Esophagus squamous epithelium (tissue), 5 donors: ENCODE data around the gene PEF1. TPM values are rescaled to one million over a fixed set of nuclear protein-coding genes. Genes with fewer than 3 reads are reported as not detected.
A peak's percentile ranks its signal among the peaks of the same experiment; 100 is the strongest.

Experiments used
- DNase-seq: peaks from one replicate; lab custom pipeline; 2025; lab: John Stamatoyannopoulos, UW
- H3K27ac ChIP-seq, 4 donors: fragments of 200-600 bp; sonication (generic); one replicate each; pipeline ENCODE4 v1.5.1; 2016 to 2019; ENCODE audit warnings: mild to moderate bottlenecking in 1 of 4
- H3K27me3 ChIP-seq, 4 donors: fragments of 200-600 bp; sonication (generic); 1 replicate in 3 of 4; 2 replicates in 1 of 4; pipeline versions ENCODE4 v1.5.1 to v1.6.0; 2017 to 2021; ENCODE audit warnings: antibody characterized with exemption in 1 of 4
- H3K36me3 ChIP-seq, 3 donors: fragments of 200-600 bp; sonication (generic); one replicate each; pipeline ENCODE4 v1.5.1; 2016 to 2019
- H3K4me1 ChIP-seq, 3 donors: fragments of 200-600 bp; sonication (generic); one replicate each; pipeline ENCODE4 v1.5.1; 2017 to 2019
- H3K4me3 ChIP-seq, 4 donors: fragments of 200-600 bp; sonication (generic); 1 replicate in 3 of 4; 2 replicates in 1 of 4; pipeline ENCODE4 v1.5.1; 2016 to 2019; ENCODE audit warnings: mild to moderate bottlenecking in 2 of 4, moderate library complexity in 1 of 4
- H3K9me3 ChIP-seq, 3 donors: fragments of 200-600 bp; sonication (generic); one replicate each; pipeline ENCODE4 v1.5.1; 2016 to 2019
- CTCF ChIP-seq, 6 experiments: fragments of 450-650 bp in 4 of 6; fragments of 200-600 bp in 2 of 6; sonication (generic) in 2 of 6; IDR thresholded peaks; one replicate each; pipeline ENCODE4 v1.5.1; 2016 to 2019; ENCODE audit warnings: antibody characterized with exemption in 6 of 6, mild to moderate bottlenecking in 4 of 6, moderate library complexity in 4 of 6
- POLR2A ChIP-seq, 4 donors: fragments of 450-650 bp; IDR thresholded peaks; one replicate each; pipeline ENCODE4 v1.6.1; 2017; ENCODE audit warnings: antibody characterized with exemption in 4 of 4, mild to moderate bottlenecking in 4 of 4, moderate library complexity in 3 of 4
- WGBS, 2 donors: methylation state at CpG; one replicate each; pipeline ENCODE4 v1.1.5; 2018; 5-methylcytosine and 5-hydroxymethylcytosine counted together
- intact Hi-C: fragments of 100-400 bp; cut with DNase I; formaldehyde crosslinking; loops from one replicate; pipeline ENCODE4 v1.15.0; 2022
- total RNA-seq, 4 donors: library from RNA; depleted of rRNA; stranded (reverse); fragments of >200 nt; gene quantifications; one replicate each; pipeline ENCODE4 v1.1.0, GENCODE V29; 2016
- donor health status: DM: yes; HTN: yes; CAD: no.

The PEF1 gene
- total RNA-seq, 4 donors from 2014 or later = 59.1 to 69.8 (median 63.6) TPM

- Histone ChIP-seq H3K27ac (peak overlapping the region; percentile 60 to 90 (median 86)), H3K4me3 (no peak overlapping the region), H3K9me3 (no peaks in the 10 kb centered on the region), H3K27me3 (no peaks in the 10 kb centered on the region), H3K4me1 (peaks cover 17 to 82% (median 39%) of the 10 kb centered on the region in 3 donors), H3K36me3 (peaks cover 0 to 39% (median 0%) of the 10 kb centered on the region in 3 donors)
- TF ChIP-seq CTCF (IDR thresholded peaks at IDR 0.05) (no peak), POLR2A (IDR thresholded peaks at IDR 0.05) (no peak)
- WGBS, 2 donors = 58 to 73% methylated on average over 12 of the region's 12 CpGs
- intact Hi-C loops = no loop called here
- no peak for DNase-seq
Observed at GRCh38 chr1:31581821-31582810, 62.6 kb downstream of the PEF1 start.

- H3K9me3 ChIP-seq = no peaks in the 10 kb centered on the region
- peak overlapping the region; percentile 60 to 90 (median 86) for H3K27ac ChIP-seq
- H3K36me3 ChIP-seq = peaks cover 0 to 30% (median 0%) of the 10 kb centered on the region in 3 donors
- H3K27me3 ChIP-seq = no peaks in the 10 kb centered on the region
- no peak for DNase-seq
- TF ChIP-seq CTCF (IDR thresholded peaks at IDR 0.05) = no peak
- peaks cover 26 to 87% (median 40%) of the 10 kb centered on the region in 3 donors for H3K4me1 ChIP-seq
- intact Hi-C loops = no loop called here
- H3K4me3 ChIP-seq = peak overlapping the region in 2 of 4 donors; percentile 39 to 50
- WGBS, 2 donors = 71 to 84% methylated on average over 15 of the region's 15 CpGs
Observed at GRCh38 chr1:31580891-31581603, 63.6 kb downstream of the PEF1 start.

DNA sequence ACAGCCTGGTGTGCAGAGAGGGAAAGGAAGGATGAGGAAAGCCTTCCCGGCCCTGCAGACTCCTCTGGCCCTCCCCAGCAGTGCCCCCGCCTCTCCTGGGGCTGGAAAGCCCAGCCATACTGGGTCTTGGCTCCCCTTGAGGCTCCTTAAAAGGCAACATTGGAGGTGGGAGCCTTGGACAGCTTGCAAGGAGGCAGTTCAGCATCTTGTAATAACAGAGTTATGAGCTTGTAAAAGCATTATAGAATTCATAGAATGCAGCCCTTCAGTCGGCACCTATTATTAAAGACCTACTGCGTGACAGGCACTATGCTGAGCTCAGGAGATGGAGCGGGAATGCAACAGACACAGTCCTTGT, 64.2 kb downstream of the PEF1 start:
- peak overlapping the region in 3 of 4 donors; percentile 31 to 50 (median 39) for H3K4me3 ChIP-seq
- H3K9me3 ChIP-seq = no peaks in the 10 kb centered on the region
- peaks cover 31 to 89% (median 45%) of the 10 kb centered on the region in 3 donors for H3K4me1 ChIP-seq
- peak overlapping the region; percentile 60 to 90 (median 86) for H3K27ac ChIP-seq
- TF ChIP-seq POLR2A (IDR thresholded peaks at IDR 0.05) = no peak
- no peak for TF ChIP-seq CTCF (IDR thresholded peaks at IDR 0.05)
- intact Hi-C loops = no loop called here
- DNase-seq = no peak
- no peaks in the 10 kb centered on the region for H3K27me3 ChIP-seq
- H3K36me3 ChIP-seq = peaks cover 0 to 24% (median 0%) of the 10 kb centered on the region in 3 donors
- 42 to 59% methylated on average over 3 to 5 of the region's 5 CpGs for WGBS, 2 donors

Other genes with a start within 250 kb of the PEF1 start
- gene SERINC2, start 231.7 kb downstream of the PEF1 start, total RNA-seq = 100 to 1,000 TPM in 1 of 4 donors, 10 to 100 TPM in 3; 29.6 to 108 (median 79.2) TPM
- gene TINAGL1, start 68.4 kb downstream of the PEF1 start, total RNA-seq = 10 to 100 TPM; 24.5 to 56.4 (median 44.6) TPM
- gene HCRTR1, start 27.2 kb downstream of the PEF1 start, total RNA-seq = under 1 TPM in 1 of 4 donors, not detected in 3; 0.22 TPM
- 10 to 100 TPM in 2 of 4 donors, 1 to 10 TPM in 2; 8.8 to 35.5 (median 16.4) TPM for gene COL16A1, start 59.1 kb upstream of the PEF1 start, total RNA-seq
- gene ADGRB2, start 119.5 kb upstream of the PEF1 start, total RNA-seq = 1 to 10 TPM in 2 of 4 donors, under 1 TPM in 2; 0.18 to 2.1 (median 0.86) TPM
- gene SPOCD1, start 171.1 kb upstream of the PEF1 start, total RNA-seq = under 1 TPM in 3 of 4 donors, not detected in 1; 0.18 to 0.40 (median 0.38) TPM